Right lobe of liver (tissue), 4 donors: ENCODE data around the gene CYP27C1.

Experiments
- POLR2A ChIP-seq: fragments of 450-650 bp; IDR thresholded peaks from one replicate; pipeline ENCODE4 v1.6.1; 2017; ENCODE audit warnings: antibody characterized with exemption, mild to moderate bottlenecking
- TF ChIP-seq, protein P1 (sequence below), 4 donors: fragments of 200-600 bp in 3 of 4; fragments of 450-650 bp in 1 of 4; IDR thresholded peaks; one replicate each; pipeline versions ENCODE4 v1.5.1 to v1.8.0; 2016 to 2022; ENCODE audit warnings: antibody characterized with exemption in 4 of 4, mild to moderate bottlenecking in 2 of 4
- donor health status: DM: no; HTN: no; CAD: no.
- donor health status: DM: no; HTN: no; CAD: no.
- donor health status: DM: no; HTN: yes; CAD: no.

DNA sequence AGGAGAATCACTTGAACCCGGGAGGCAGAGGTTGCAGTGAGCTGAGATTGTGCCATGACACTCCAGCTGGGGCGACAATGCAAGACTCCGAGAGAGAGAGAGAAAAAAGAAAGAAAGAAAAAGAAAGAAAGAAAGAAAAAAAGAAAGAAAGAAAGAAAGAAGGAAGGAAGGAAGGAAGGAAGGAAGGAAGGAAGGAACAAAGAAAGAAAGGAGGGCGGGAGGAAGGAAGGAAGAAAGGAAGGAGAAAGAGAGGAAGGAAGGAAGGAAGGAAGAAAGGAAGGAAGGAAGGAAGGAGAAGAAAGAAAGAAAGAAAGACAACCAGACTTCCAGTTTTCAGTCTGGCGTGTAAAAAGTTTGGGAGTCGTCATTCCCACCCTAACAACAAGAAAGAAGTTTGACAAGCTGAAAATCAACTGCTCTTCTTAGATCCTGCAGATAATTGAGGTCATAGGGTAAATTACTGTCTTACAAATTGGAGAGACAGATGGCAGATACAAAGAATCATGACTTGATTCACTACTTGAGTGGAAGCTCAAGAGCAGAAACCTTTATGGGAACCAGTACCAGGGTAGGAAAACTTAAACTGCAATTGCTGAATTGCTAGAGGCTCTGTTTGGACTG is 15.1 kb upstream of the CYP27C1 start:
- TF ChIP-seq, protein P1, sequence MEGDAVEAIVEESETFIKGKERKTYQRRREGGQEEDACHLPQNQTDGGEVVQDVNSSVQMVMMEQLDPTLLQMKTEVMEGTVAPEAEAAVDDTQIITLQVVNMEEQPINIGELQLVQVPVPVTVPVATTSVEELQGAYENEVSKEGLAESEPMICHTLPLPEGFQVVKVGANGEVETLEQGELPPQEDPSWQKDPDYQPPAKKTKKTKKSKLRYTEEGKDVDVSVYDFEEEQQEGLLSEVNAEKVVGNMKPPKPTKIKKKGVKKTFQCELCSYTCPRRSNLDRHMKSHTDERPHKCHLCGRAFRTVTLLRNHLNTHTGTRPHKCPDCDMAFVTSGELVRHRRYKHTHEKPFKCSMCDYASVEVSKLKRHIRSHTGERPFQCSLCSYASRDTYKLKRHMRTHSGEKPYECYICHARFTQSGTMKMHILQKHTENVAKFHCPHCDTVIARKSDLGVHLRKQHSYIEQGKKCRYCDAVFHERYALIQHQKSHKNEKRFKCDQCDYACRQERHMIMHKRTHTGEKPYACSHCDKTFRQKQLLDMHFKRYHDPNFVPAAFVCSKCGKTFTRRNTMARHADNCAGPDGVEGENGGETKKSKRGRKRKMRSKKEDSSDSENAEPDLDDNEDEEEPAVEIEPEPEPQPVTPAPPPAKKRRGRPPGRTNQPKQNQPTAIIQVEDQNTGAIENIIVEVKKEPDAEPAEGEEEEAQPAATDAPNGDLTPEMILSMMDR (IDR thresholded peaks at IDR 0.05): no peak
- no peak for TF ChIP-seq POLR2A
